ENCODE data around the gene NTRK3.

The NTRK3 gene

DNA sequence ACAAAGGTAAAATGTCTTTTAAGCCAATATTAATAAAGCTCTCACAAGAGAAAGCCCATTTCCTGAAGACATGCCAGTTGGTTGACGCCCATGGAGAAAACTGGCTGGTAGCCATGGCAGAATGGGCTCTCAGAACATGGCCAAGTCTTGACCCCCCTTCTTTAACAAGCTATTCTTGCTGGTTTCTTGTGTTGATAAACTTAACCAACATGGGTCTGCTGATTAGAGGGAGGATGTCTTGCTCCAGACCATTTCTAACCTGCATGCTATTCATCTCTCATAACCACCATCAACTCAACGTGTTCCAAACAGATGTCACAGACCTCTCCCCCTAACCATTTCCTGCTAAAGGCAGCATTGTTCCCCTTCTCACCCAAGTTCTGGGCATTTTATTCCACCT is 25.7 kb downstream of the NTRK3 start:
- no peak for DNase-seq

- DNase-seq = no peak
Measured at GRCh38 chr15:88225461-88225860, 31.1 kb downstream of the NTRK3 start.

DNA sequence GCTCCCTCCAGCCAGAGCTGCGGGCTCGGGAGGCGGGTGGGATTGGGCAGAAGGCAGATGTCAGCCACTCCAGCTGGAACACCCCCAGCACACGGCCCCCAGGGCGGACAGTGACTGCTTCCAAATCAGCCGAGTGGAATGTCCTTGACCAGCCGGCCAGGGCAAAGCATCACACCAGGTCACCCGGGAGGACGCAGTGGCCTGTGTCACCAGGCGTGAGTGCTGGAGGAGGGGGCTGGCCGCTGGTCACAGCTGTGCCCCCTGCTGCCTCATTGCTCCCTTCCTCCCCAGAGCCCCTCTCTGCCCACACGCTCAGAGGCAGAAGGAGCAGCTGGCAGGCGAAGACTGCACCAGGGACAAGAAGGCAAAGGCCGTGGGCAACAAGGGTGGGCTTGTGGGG is 33.5 kb downstream of the NTRK3 start:
- DNase-seq = no peak

DNA sequence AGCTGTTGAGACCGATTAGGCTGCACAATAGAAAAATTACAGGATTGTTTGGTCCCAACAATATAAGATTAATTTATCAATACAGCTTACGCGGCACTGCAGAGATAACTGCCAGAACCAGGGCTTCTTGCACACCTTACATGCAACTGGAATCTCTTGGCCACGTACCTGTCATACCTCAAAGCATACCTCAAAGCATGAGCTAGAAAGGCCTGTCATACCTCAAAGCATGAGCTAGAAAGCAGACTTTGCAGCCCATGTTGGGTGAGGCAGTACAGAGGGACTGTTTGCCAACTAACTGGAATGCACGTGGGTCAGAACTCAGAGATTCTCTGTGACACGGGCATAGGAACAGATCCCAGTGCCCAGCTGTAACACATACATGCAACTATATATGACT is 34.7 kb downstream of the NTRK3 start:
- DNase-seq = no peak

DNA sequence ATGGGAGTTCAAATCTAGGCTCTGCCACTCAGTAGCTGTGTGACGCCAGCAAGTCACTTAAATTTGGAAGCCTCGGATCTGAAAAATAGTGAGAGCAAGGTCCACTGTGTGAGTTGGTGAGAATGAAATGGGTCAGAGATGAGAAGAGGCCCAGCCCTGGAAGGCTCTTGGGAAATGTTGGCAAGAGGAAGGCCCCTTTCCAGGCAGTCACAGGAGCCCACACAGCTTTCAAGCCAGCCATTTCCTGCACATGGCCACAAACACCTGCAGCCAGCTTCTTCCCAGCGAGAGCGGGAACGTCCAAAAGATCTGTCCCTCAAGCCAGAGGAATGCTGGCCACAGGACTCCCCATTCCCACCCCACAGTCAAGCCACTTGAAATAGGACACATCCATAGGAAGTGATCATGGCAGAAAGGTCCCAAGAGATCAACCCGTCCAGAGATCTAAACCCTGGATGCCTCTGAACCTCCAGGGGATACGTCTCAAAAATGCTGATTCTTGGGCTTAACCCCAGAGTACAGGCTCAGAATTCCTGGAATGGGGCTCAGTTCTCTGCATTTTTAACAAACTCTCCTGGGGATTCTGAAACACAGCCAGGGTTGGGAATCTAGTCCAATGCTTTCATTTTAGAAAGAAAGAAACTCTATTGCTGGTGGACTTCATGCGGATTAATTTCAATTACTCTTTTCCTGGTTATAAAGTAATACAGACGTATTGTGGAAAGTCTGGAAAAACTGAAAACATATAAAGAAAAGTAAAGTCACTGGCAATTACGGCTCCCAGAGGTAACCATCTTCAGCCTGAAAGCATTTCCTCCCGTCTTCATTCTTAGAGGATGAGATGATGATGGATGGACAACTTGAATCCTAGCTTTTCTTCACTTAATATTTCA is 35.9 kb downstream of the NTRK3 start:
- no peak for DNase-seq

- DNase-seq = no peak
Measured at GRCh38 chr15:88219623-88220022, 36.9 kb downstream of the NTRK3 start.

DNA sequence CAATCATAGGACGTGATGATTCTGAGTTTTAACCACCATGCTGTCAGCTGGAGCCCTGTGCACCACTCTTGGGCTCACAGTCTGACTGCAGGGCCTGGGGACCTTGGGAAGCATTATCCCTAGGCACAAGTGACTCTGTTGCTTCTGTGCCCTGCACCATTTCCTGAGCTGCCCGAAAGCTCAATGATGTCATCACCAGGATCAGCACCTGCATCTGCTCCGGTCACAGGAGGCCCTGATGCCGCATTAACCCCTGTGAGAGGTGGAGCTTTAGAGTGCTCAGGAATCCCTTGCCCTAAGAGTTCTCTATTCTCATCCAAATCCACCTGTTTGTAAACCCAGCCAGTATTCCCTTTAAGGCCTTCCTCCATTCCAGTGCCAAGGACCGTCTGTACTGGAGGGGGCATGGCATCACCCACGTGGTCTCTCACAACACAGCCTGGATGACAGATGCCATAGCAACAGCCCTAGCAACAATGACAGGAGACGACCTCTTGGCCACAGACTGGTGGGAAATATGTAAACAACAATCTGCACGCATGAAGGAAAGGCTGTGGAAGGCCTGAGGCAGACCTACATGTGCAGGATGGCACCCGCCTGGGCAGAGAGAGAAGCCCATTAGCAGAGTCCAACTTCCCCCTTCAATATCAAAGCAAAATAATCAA is 37.9 kb downstream of the NTRK3 start:
- no peak for DNase-seq

DNA sequence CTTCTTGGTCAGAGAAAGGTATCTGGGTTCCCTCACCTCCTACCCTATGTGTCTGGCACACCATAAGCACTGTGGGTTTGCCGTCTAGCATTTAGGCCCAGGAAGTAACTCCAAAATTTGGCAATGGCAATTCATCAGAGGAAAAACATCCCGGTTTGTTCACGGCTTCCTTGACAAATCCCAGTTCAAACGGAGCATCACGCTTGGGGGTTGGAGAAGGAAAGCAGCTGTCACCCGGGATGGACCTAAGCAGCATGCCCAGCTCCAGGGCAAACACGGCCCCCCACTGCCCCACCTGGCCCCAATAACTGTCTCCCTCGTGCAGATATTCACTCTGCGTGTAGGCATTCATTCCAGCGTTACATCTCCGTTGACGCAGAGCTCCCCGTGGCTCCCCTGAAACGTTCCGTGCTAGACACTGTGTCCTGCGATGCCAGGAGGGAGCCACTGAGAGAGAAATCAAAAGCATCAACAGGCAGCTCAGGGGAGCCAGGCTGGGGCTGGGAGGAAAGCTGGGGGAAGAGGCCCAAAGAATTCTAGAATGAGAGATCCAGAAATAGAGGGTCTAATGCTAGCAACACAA is 41.4 kb downstream of the NTRK3 start:
- DNase-seq = no peak

DNA sequence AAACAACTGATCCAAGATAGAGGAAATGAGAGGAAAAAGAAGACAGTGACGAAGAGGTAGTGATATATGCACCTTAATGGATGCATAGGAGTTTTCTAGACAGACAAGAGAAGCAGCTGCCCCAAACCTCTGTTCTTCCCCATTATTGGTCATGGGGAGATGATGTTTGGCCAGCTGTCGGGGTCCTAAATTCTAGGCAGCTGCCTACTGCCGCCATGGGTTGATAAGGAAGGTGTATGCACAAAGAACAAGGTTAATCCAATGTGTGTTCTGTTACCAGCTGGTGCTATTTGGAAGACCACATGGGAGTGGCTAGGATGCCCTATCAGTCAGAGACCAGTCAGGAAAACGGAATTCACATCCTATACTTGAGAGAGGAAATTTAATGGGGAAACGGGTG is 47.4 kb downstream of the NTRK3 start:
- DNase-seq = no peak

DNA sequence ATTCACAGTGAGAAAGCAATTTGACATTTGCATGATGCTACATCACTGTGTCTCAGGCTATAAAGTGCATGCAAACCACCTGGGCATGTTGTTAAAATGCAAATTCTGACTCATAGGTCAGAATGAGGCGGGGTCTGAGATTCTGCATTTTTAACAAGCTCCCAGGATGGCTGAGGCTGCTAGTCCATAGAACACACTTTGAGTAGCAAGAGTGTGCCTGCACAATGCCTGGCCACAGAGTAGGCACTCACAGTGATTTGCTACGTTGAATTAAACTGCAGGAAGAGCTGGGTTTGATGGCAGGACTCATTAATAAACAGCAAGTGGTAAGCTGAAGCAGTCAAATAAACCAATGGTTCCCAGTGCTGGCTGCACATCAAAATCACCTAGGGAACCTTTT is 48.1 kb downstream of the NTRK3 start:
- no peak for DNase-seq

GRCh38 chr15:88207565-88207964 is 49.0 kb downstream of the NTRK3 start:
- no peak for DNase-seq

DNA sequence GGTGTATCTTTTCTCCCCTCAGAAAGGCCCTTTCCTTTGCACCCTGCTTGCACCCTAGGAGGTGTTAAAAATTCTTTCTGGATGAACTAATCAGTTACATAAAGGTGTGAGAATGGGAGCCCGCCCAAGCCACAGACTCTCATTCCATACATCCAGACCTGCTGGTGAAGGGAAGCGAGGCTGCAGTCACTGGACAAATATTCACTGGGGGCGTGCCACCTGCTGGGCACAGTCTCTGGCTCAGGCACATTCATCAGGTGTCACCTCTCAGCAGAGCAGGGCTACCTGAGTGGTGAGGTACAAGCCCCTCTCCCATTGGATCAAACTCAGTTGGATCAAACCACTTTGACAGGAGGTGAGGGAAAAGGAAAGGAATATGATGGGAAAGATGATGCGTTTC is 52.0 kb downstream of the NTRK3 start:
- DNase-seq = no peak

DNA sequence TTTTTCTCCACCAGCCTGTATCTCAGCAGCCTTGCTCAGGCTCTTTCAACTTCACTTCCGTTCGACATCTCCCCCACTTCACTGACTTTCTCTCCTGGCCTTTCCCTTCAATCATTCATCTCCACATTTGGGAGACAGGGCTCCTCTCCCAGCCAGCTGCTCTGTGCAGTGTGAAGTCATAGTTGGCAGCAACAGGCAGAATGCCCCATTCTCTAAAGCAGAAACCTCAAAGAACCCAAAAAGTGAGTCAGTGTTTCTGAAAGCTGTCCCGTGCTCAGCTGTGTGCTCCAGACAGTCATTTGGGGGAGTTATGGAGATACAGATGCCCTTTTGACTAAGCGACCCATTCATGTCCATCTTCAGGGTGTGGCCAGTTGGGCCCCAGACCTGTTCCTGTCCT is 54.3 kb downstream of the NTRK3 start:
- DNase-seq = no peak

GRCh38 chr15:88201207-88201606 is 55.3 kb downstream of the NTRK3 start:
- DNase-seq = no peak

- no peak for DNase-seq
Measured at GRCh38 chr15:88196961-88197360, 59.6 kb downstream of the NTRK3 start.

- no peak for DNase-seq
Measured at GRCh38 chr15:88194162-88194561, 62.4 kb downstream of the NTRK3 start.

GRCh38 chr15:88193415-88193814 is 63.1 kb downstream of the NTRK3 start:
- no peak for DNase-seq

DNA sequence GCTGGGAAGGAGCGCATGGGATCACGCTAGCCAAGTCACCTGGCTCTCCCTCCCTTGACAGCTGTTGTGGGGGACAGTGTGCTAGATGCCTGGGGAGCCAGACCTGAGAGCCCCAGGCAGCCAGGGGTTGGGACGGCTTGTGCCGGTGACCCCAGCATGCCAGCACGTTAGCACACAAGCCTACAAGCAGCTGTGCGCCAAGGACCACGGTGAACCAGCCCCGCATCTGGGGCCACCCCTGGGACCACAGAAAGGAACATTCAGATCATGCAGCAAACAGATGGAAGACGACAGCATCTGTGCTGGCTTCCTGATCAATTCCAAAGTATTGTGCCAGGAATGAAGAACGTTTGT is 64.8 kb downstream of the NTRK3 start:
- no peak for DNase-seq

DNA sequence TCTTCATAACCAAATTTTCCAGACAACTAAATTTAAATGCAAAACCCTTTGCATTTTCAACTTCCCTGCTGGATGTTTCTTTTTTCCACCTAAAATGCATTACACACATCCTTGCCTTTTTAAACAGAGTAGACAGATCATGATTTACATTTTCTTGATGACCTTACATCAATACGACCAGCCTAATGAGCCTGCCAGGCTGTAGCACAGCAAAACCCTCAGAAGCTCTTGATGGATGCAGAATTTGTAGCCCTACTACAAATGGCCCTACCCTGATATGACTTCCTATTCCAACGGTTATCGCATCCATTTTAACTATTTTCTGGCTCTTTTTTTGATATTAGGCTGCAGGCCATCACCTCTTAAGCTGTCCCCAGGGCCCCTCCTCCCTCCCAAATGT is 66.3 kb downstream of the NTRK3 start:
- DNase-seq = no peak

- no peak for DNase-seq
Measured at GRCh38 chr15:88188300-88188699, 68.2 kb downstream of the NTRK3 start.

- no peak for DNase-seq
Measured at GRCh38 chr15:88187195-88187594, 69.3 kb downstream of the NTRK3 start.

GRCh38 chr15:88185584-88185983 is 71.0 kb downstream of the NTRK3 start:
- no peak for DNase-seq

DNA sequence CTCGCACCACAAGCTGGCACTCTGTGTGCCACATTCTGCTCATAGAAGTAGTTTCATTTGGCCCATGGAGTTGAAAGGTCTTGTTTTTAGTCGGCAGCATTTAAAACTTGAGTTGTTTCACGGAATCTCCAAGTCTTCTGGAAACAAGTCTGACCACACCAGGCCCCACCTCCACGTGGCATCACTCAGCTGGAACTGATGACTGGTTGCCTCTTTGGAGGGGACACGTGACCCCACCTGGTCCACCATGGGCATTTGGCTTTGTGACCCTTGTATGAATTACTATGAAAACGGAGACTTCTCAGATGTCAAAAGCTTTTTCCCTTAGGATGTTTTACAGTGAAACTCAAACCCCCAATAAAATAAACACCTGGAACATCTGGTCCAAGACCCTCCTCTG is 74.9 kb downstream of the NTRK3 start:
- DNase-seq = no peak

- DNase-seq = no peak
Measured at GRCh38 chr15:88179562-88179961, 77.0 kb downstream of the NTRK3 start.
